Nephron (organoid): Measurements from ENCODE around the gene EPSTI1.

Source experiments
- H3K27ac Mint-ChIP-seq, 3 experiments: 2 replicates each; pipeline ENCODE4 v1.8.0; 2020; ENCODE audit warnings: mixed read lengths in 3 of 3, mild to moderate bottlenecking in 2 of 3, moderate library complexity in 1 of 3
- H3K27me3 Mint-ChIP-seq: 2 replicates; pipeline ENCODE4 v1.8.0; 2021; ENCODE audit warnings: low read depth, mild to moderate bottlenecking, moderate library complexity, mixed read lengths
- H3K36me3 Mint-ChIP-seq: 2 replicates; pipeline ENCODE4 v1.8.0; 2020; ENCODE audit warnings: low read depth, mixed read lengths
- H3K4me1 Mint-ChIP-seq: 2 replicates; pipeline ENCODE4 v1.8.0; 2020; ENCODE audit warnings: mixed read lengths
- H3K4me3 Mint-ChIP-seq, 3 experiments: 2 replicates each; pipeline ENCODE4 v1.8.0; 2020; ENCODE audit warnings: mild to moderate bottlenecking in 3 of 3, mixed read lengths in 3 of 3, moderate library complexity in 2 of 3
- H3K9me3 Mint-ChIP-seq: 2 replicates; pipeline ENCODE4 v1.8.0; 2020; ENCODE audit warnings: mixed read lengths
- TF ChIP-seq, protein P1 (sequence below), 3 experiments: fragments of 200-600 bp; sonication (generic); IDR thresholded peaks; one replicate each; pipeline ENCODE4 v1.5.0; 2021; ENCODE audit warnings: antibody characterized with exemption in 3 of 3; ENCODE audit not compliant: unreplicated experiment in 3 of 3

Gene EPSTI1

DNA sequence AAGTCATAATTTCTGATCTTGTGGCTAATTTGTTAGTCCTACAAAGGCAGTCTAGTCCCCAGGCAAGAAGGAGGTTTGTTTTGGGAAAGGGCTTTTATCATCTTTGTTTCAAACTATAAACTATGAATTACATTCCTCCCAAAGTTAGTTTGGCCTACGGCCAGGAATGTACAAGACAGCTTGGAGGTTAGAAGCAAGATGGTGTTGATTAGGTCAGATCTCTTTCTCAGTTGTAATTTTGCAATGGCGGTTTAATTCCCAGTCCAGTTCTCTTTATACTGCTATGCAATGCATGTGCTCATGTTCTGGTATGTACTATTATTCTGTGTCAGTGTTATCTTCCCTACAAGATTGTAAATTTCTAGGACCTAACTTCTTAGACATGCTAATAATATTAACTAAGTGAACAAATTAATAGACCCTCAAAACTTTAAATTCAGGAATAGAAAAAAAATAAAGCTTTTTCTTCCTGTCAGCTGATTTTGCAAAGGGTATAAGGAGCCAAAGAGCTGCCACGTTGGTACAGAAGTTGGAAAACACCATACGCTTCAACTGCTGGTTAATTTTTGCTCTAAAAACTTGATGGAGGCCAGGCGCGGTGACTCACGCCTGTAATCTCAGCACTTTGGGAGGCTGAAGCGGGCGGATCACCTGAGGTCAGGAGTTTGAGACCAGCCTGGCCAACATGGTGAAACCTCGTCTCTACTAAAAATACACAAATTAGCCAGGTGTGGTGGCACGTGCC lies 30.1 kb upstream of the EPSTI1 start:
- TF ChIP-seq, protein P1, sequence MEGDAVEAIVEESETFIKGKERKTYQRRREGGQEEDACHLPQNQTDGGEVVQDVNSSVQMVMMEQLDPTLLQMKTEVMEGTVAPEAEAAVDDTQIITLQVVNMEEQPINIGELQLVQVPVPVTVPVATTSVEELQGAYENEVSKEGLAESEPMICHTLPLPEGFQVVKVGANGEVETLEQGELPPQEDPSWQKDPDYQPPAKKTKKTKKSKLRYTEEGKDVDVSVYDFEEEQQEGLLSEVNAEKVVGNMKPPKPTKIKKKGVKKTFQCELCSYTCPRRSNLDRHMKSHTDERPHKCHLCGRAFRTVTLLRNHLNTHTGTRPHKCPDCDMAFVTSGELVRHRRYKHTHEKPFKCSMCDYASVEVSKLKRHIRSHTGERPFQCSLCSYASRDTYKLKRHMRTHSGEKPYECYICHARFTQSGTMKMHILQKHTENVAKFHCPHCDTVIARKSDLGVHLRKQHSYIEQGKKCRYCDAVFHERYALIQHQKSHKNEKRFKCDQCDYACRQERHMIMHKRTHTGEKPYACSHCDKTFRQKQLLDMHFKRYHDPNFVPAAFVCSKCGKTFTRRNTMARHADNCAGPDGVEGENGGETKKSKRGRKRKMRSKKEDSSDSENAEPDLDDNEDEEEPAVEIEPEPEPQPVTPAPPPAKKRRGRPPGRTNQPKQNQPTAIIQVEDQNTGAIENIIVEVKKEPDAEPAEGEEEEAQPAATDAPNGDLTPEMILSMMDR (IDR thresholded peaks at IDR 0.05; ENCODE audit: unreplicated experiment in 3 of 3): no peak
- Mint-ChIP-seq H3K27ac (peak overlapping the region in 2 of 3 experiments; percentile 96 to 97), H3K27me3 (no peaks in the 10 kb centered on the region), H3K9me3 (peaks cover 4% of the 10 kb centered on the region), H3K36me3 (peaks cover 8% of the 10 kb centered on the region), H3K4me3 (peak overlapping the region in 2 of 3 experiments; percentile 44 to 74), H3K4me1 (peaks cover 29% of the 10 kb centered on the region)

DNA sequence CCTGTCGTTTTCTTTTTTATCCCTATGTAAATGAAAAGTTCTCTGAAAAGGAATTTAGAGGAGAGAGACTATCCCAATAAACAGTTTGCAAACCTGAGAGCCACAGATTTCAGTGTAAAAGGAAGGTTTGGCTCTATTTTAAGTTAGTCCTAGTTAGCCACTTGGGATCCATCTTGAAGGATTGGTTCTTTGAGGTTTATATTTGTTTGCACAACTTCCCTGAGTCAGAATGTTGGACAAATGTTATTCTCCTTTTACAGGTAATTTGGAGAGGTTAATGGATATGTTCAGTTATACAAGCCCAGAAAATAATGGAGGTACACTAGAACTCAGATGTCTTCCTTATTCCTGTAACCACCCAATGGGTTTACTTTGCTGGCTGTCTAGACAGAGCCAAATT lies 28.8 kb upstream of the EPSTI1 start:
- TF ChIP-seq, protein P1 (IDR thresholded peaks at IDR 0.05; ENCODE audit: unreplicated experiment in 3 of 3): no peak
- no peaks in the 10 kb centered on the region for H3K27me3 Mint-ChIP-seq
- H3K4me1 Mint-ChIP-seq: peaks cover 29% of the 10 kb centered on the region
- no peak overlapping the region for H3K27ac Mint-ChIP-seq
- H3K36me3 Mint-ChIP-seq: peaks cover 8% of the 10 kb centered on the region
- no peak overlapping the region for H3K4me3 Mint-ChIP-seq
- peaks cover 4% of the 10 kb centered on the region for H3K9me3 Mint-ChIP-seq

DNA sequence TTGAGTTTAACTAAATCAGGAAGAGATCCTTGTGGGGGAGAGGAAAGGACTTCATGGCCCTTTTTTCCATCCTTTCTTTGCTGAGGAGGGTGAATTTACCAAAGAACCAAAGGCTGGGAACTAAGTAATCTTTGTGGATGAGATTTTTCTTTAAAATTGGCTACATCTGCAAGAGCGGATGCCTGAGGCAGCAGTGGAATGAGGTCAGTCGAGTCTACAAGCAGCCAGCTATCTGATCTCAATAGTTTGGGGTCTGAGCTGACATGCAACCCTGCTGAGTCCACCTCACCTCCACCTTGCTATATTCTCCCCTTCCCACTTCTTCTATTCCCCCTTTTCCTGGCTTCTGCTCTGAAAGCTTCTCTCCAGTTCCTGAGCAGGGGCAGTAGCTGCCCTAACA lies 27.8 kb upstream of the EPSTI1 start:
- peaks cover 4% of the 10 kb centered on the region for H3K36me3 Mint-ChIP-seq
- H3K4me1 Mint-ChIP-seq: peaks cover 24% of the 10 kb centered on the region
- H3K27me3 Mint-ChIP-seq: no peaks in the 10 kb centered on the region
- TF ChIP-seq, protein P1 (IDR thresholded peaks at IDR 0.05; ENCODE audit: unreplicated experiment in 3 of 3): no peak
- H3K27ac Mint-ChIP-seq: no peak overlapping the region
- H3K9me3 Mint-ChIP-seq: peaks cover 4% of the 10 kb centered on the region
- H3K4me3 Mint-ChIP-seq: no peak overlapping the region

DNA sequence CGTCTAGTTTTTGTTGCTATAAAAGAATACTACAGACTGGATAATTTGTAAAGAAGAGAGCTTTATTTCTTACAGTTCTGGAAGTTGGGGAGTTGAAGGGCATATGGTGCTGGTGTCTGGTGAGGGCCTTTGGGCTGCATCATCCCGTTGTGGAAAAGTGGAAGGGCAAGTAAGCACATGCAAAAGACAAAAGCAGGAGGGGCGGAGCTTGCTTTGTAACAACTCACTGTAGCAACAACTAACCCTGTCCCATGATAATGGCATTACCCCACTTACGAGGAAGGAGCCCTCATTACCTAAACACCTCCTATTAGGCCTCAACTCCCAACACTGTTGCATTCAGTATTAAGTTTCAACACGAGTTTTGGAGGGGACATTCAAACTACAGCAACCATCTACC lies 24.2 kb upstream of the EPSTI1 start:
- H3K4me3 Mint-ChIP-seq: no peak overlapping the region
- no peaks in the 10 kb centered on the region for H3K4me1 Mint-ChIP-seq
- H3K27me3 Mint-ChIP-seq: peaks cover 4% of the 10 kb centered on the region
- TF ChIP-seq, protein P1 (IDR thresholded peaks at IDR 0.05; ENCODE audit: unreplicated experiment in 3 of 3): no peak
- no peaks in the 10 kb centered on the region for H3K9me3 Mint-ChIP-seq
- H3K36me3 Mint-ChIP-seq: no peaks in the 10 kb centered on the region
- H3K27ac Mint-ChIP-seq: no peak overlapping the region

DNA sequence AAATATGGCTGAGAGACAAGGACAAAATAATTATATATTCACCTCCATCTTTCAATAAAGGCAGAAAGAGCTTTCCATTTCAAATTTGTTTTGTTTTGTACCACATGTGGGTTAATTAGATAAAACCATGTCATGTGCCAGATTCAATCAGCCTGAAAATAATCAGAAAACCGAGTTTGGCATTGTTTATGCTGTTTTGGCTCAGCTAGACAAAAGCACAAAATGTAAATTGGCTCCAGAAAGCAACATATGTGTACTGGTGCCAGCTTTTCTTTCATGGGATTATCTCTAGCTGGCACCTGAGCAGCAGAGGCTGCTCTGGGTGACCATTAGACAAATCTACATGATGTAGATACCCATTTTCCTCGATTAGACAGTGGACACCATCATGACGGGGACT lies 22.1 kb upstream of the EPSTI1 start:
- Mint-ChIP-seq H3K27me3 (peaks cover 7% of the 10 kb centered on the region), H3K9me3 (no peaks in the 10 kb centered on the region), H3K4me1 (no peaks in the 10 kb centered on the region), H3K36me3 (no peaks in the 10 kb centered on the region), H3K27ac (no peak overlapping the region), H3K4me3 (no peak overlapping the region)
- TF ChIP-seq, protein P1 (IDR thresholded peaks at IDR 0.05; ENCODE audit: unreplicated experiment in 3 of 3): no peak

DNA sequence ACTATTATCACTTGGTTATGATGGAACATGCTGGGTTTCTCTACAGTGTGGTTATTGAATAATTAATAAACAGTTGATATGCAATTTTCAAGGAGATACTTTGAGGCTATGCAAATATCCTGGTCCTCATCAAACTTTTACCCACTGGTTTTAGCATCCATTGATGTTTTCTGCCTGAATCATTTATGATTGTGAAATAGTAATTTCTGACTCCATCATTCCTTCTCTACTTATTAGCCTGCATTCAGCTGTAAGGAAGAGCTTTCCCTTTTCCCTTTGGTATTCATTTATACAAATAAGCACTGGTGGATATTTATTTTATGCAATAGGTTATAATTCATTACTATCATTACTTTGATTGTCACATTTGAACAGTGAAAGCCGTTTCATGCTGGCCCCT lies 17.5 kb upstream of the EPSTI1 start:
- TF ChIP-seq, protein P1 (IDR thresholded peaks at IDR 0.05; ENCODE audit: unreplicated experiment in 3 of 3): no peak
- Mint-ChIP-seq H3K27me3 (peaks cover 7% of the 10 kb centered on the region), H3K9me3 (no peaks in the 10 kb centered on the region), H3K4me3 (no peak overlapping the region), H3K4me1 (peaks cover 6% of the 10 kb centered on the region), H3K36me3 (no peaks in the 10 kb centered on the region), H3K27ac (no peak overlapping the region)
